Smooth muscle cell (in vitro differentiated cells): ENCODE results near the gene CCDC80. TPM values are rescaled to one million over a fixed set of nuclear protein-coding genes. Genes with fewer than 3 reads are reported as not detected.

Experiments
- DNase-seq: peaks from one replicate; lab custom pipeline; 2025; ENCODE audit not compliant: unreplicated experiment; lab: John Stamatoyannopoulos, UW
- H2AFZ ChIP-seq: fragments of 200-600 bp; sonication (generic); 2 replicates; pipeline ENCODE4 v1.6.0; 2016; ENCODE audit warnings: antibody characterized with exemption, low read depth, mild to moderate bottlenecking
- H3F3A ChIP-seq: fragments of 200-600 bp; sonication (generic); 2 replicates; pipeline ENCODE4 v1.6.0; 2017; ENCODE audit warnings: antibody characterized with exemption, low read depth
- H3K27ac ChIP-seq: fragments of 200-600 bp; sonication (generic); 2 replicates; pipeline ENCODE4 v1.5.1; 2016; ENCODE audit warnings: low read depth, mild to moderate bottlenecking
- H3K27me3 ChIP-seq: fragments of 200-600 bp; sonication (generic); 2 replicates; pipeline ENCODE4 v1.6.1; 2016; ENCODE audit warnings: low read depth, mild to moderate bottlenecking
- H3K36me3 ChIP-seq: fragments of 200-600 bp; sonication (generic); 2 replicates; pipeline ENCODE4 v1.5.1; 2016; ENCODE audit warnings: low read depth
- H3K4me1 ChIP-seq: fragments of 200-600 bp; sonication (generic); 2 replicates; pipeline ENCODE4 v1.5.1; 2016; ENCODE audit warnings: low read depth
- H3K4me2 ChIP-seq: fragments of 200-600 bp; sonication (generic); 2 replicates; pipeline ENCODE4 v1.6.0; 2016; ENCODE audit warnings: mild to moderate bottlenecking
- H3K4me3 ChIP-seq: fragments of 200-600 bp; sonication (generic); 2 replicates; pipeline ENCODE4 v1.5.1; 2016; ENCODE audit warnings: mild to moderate bottlenecking
- H3K79me2 ChIP-seq: fragments of 200-600 bp; sonication (generic); 2 replicates; pipeline ENCODE4 v1.6.0; 2016; ENCODE audit warnings: low read depth, mild to moderate bottlenecking
- H3K9ac ChIP-seq: fragments of 200-600 bp; sonication (generic); 2 replicates; pipeline ENCODE4 v1.6.0; 2016; ENCODE audit warnings: low read depth
- H3K9me3 ChIP-seq: fragments of 200-600 bp; sonication (generic); replicated peaks from 2 replicates; pipeline ENCODE4 v1.5.1; 2016; ENCODE audit warnings: low read depth
- H4K20me1 ChIP-seq: fragments of 200-600 bp; sonication (generic); 2 replicates; pipeline ENCODE4 v1.6.0; 2016; ENCODE audit warnings: low read depth
- CTCF ChIP-seq: fragments of 200-600 bp; sonication (generic); IDR thresholded peaks from 2 replicates; pipeline ENCODE4 v1.5.1; 2017; ENCODE audit warnings: borderline replicate concordance, mild to moderate bottlenecking, antibody characterized with exemption; ENCODE audit not compliant: insufficient read depth, poor library complexity, severe bottlenecking
- WGBS: methylation state at CpG from one replicate; pipeline ENCODE4 v1.1.7; 2016; ENCODE audit warnings: low lambda C conversion rate; 5-methylcytosine and 5-hydroxymethylcytosine counted together
- polyA plus RNA-seq: library from polyadenylated mRNA; unstranded; fragments of >200 nt; fragmentation: Nextera tagmentation; extraction: Ambion mirVana; gene quantifications from 2 replicates; pipeline ENCODE4 v1.2.1, GENCODE V29; 2016
- total RNA-seq: library from RNA; depleted of rRNA; stranded (reverse); fragments of >200 nt; gene quantifications from 2 replicates; pipeline ENCODE4 v1.2.3, GENCODE V29; 2014

The CCDC80 gene
- total and polyA plus RNA-seq, 2 experiments from 2014 or later: 67.9 to 159 TPM

GRCh38 chr3:112561734-112562529 is 79.0 kb downstream of the CCDC80 start, which contains the start of the genes ATG3 and SLC35A5:
Gene ATG3 (minus strand): TSS chr3:112561962. CDS start chr3:112561528, 434 bp downstream.
Gene SLC35A5 (plus strand): TSS chr3:112562045. CDS start chr3:112563404, 1,359 bp downstream.
- no peak for TF ChIP-seq CTCF

GRCh38 chr3:112561484-112561733 is 79.5 kb downstream of the CCDC80 start:
- Histone ChIP-seq H3K27ac (peak overlapping the region; percentile 94), H3K79me2 (peaks cover 46% of the 10 kb centered on the region), H3K4me2 (peak overlapping the region; percentile 95), H2AFZ (peak overlapping the region; percentile 88), H3K9ac (peak overlapping the region; percentile 88), H3K4me3 (peak overlapping the region; percentile 78), H3K27me3 (no peaks in the 10 kb centered on the region), H3K9me3 (no peaks in the 10 kb centered on the region), H4K20me1 (no peaks in the 10 kb centered on the region), H3K36me3 (no peaks in the 10 kb centered on the region), H3K4me1 (peaks cover 25% of the 10 kb centered on the region), H3F3A (no peaks in the 10 kb centered on the region)
- TF ChIP-seq CTCF: no peak
- peak; percentile 80 for DNase-seq
- 0% methylated on average over 12 of the region's 29 CpGs for WGBS

More at GRCh38 chr3:112561734-112562529, 79.0 kb downstream of the CCDC80 start, which contains the start of the genes ATG3 and SLC35A5:
- Histone ChIP-seq H3K9me3 (no peaks in the 10 kb centered on the region), H3F3A (no peaks in the 10 kb centered on the region), H3K27ac (peak within 1 kb of the TSS; percentile 94), H3K79me2 (peaks cover 44% of the 10 kb centered on the region), H3K27me3 (no peaks in the 10 kb centered on the region), H3K36me3 (no peaks in the 10 kb centered on the region), H3K9ac (peak within 1 kb of the TSS; percentile 88), H2AFZ (peak within 1 kb of the TSS; percentile 88), H4K20me1 (no peaks in the 10 kb centered on the region), H3K4me3 (peak within 1 kb of the TSS; percentile 78), H3K4me2 (peak within 1 kb of the TSS; percentile 95), H3K4me1 (peaks cover 25% of the 10 kb centered on the region)
- DNase-seq: peak; percentile 98
- WGBS: under 1% methylated on average over 56 of the region's 58 CpGs

GRCh38 chr3:112560721-112561483 is 80.0 kb downstream of the CCDC80 start:
- H3K36me3 ChIP-seq: no peaks in the 10 kb centered on the region
- DNase-seq: no peak
- H3F3A ChIP-seq: no peaks in the 10 kb centered on the region
- H3K4me1 ChIP-seq: peaks cover 25% of the 10 kb centered on the region
- H3K27ac ChIP-seq: peak overlapping the region; percentile 94
- peak overlapping the region; percentile 78 for H3K4me3 ChIP-seq
- peak overlapping the region; percentile 95 for H3K4me2 ChIP-seq
- WGBS: under 1% methylated on average over 29 of the region's 29 CpGs
- peaks cover 46% of the 10 kb centered on the region for H3K79me2 ChIP-seq
- H3K27me3 ChIP-seq: no peaks in the 10 kb centered on the region
- no peaks in the 10 kb centered on the region for H4K20me1 ChIP-seq
- TF ChIP-seq CTCF: no peak
- H3K9ac ChIP-seq: peak overlapping the region; percentile 88
- H2AFZ ChIP-seq: peak overlapping the region; percentile 88
- no peaks in the 10 kb centered on the region for H3K9me3 ChIP-seq
